Activated CD8-positive, alpha-beta memory T cell treated with anti-CD3 and anti-CD28 coated beads, Interleukin-2, amount 50 U/mL, for 24 hours (primary cell): Measurements from ENCODE around the gene ELOVL3.
"Not testable (repeated sequence)": the region's sequence is repeated elsewhere in the genome, so short reads cannot be mapped to it uniquely, and the experiment has no call there.

Experiments used
- DNase-seq: peaks from one replicate; pipeline ENCODE4 v3.0.0-alpha.2; 2020; ENCODE audit errors: extremely low read depth

Gene ELOVL3

DNA sequence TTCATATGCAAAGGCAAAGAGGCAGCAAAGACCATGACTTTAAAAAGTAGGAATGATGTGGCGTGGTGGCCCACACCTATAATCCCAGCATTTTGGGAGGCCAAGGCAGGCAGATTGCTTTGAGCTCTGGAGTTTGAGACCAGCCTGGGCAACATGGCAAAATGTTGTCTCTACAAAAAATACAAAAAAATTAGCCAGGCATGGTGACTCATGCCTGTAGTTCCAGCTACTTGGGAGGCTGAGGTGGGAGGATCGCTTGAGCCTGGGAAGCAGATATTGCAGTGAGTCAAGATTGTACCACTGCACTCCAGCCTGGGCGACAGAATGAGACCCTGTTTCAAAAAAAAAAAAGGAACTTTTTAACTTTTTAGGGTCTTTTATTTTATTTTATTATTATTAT is 26.4 kb downstream of the ELOVL3 start:
- not testable (repeated sequence) for DNase-seq

DNA sequence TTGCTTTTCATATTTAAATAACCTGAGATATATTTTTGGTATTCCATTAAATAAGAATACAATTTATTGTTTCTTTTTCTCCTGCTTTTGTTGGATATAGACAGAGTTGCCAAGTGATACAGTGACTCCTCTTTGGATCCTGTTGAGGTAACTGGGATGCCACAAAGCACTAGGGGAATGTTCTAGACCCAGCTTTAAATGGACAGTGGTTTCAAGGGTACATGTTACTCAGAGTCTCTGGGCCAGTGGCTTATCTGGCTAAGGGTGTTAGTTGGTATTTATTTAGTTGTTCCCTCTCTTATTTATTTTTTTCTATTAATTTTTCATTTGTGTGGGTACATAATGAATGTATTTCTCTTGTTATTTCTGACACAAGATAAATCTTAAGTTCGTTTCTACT is 28.3 kb downstream of the ELOVL3 start:
- no peak for DNase-seq

DNA sequence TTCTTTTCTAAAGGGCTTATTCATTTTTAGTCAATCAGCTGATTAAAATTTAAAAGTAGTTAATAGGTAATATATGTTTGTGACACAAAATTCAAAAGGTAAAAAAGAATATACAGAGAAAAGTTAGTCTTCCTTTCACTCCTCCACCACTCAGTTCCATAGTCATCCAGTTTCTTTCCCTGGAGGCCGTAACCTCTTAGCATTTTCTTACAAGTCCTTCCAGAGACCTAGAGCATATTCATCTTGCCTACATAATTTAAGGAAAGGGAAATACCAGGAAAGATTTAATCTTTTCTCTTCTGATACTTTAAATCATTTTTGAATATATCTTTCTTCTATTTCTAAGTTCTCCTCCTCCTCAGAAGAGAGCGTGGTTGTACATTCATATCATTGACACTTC is 29.3 kb downstream of the ELOVL3 start:
- DNase-seq = no peak

DNA sequence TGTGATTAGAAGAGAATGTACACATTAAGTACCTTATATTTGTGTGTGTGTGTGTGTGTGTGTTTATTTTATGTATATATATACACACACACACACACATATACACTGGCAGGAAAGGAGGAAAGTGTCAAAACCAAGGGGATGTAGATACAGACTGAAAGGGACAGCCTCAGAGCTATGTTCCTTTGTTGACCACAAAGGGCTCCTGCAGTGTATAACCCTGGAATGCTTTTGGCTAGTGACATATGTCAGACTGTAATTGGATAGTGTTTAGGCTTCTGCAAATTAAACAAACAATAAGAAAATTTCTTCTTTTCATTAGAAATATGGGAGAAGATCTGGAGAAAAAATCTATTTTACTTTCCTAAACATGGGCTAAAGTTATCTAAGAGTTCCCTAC is 35.1 kb downstream of the ELOVL3 start:
- DNase-seq = no peak

DNA sequence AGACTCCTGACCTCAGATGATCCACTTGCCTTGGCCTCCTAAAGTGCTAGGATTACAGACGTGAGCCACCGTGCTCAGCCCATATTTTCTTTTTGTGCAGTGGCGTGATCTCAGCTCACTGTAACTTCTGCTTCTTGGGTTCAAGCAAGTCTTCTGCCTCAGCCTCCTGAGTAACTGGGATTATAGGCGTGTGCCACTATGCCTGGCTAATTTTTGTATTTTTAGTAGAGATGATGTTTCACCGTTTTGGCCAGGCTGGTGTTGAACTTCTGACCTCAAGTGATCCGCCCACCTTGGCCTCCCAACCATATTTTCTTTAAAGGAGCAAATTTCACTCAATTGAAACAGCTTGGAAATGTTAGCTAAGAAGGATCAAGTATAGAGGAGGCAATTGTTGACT is 35.7 kb downstream of the ELOVL3 start:
- no peak for DNase-seq

DNA sequence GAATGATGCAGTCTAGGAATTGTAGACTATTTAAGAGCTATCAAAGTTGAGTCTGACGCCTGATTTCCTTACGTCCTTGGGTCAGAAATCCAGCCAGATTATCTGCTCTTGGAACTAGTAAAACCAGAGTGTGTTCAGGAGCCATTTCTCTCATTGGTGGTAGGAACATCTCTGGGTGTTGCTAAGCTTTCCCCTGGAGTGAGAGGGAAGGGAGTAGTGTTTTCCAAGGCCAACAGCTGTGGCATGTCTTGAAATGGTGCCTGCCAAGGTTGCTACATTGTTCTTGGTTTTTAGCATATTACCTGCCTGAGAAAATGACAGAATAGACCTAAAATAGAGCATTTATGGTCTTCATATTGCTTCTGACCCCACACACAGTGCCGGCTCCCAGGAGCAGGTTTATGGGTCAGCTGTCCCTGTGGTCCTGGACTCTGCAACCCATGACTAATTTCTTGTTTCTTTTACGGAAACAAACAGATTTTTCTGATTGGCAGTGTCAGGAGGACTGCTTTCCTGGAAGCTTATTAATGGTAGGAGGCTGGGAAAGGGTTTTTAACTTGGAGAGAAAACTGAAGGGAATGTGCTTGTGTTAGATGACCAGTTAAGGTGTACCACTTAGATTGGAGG is 36.8 kb downstream of the ELOVL3 start:
- no peak for DNase-seq

DNA sequence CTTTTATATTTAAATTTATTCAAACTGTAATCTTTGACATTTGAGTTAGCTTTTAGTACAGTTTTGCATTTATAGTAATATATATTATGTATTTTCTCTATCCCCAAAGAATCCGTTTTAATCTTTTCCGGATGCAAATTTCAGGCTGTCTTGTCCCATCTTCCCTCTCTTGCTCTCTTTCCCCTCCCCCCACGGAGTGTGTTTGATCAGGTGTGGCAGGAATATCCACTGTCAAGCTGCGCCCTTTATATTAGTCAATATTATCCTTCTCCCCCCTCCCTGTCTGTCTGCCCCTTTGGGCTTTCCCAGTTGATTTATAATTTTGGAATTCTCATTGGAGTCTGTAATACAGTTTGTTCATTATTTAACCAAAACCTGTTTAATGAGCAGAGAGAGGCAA is 38.3 kb downstream of the ELOVL3 start:
- no peak for DNase-seq

DNA sequence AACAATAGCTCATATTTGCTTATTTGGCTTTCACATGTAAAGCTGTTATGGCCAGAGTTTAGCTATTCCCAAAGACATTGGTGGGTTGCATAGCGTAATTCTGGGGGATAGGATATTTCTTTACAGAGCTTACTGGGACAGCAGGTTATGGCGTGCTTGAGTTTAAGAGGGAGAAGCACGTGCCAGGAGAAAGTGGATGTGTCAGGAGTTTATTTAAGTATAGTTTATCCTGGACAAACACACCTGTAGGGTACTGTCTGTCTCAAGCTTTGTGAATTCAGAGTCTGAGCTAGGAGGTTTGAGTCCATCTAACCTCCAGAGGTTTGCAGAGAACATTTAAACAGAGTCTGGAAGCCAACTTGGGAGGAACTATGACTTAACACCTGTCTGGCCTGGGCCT is 40.6 kb downstream of the ELOVL3 start:
- DNase-seq = no peak

DNA sequence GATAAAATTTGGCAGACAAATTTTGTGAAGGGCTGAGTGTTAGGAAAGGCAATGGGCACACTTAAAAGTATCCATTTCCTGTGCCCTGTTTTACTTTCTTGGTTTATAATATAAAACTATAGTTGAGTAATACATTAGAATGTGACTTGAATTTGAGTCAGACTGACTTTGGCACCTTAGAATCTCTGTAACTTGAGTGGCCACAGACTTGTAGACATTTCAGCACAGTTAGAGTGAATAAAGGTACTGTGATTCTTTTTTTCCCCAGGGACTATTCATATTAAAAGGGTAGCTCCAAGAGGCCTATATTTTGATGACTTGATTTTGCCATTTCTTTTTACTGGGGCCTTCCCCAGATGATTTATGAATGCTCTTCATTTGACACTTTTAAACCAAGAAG is 41.6 kb downstream of the ELOVL3 start:
- no peak for DNase-seq

DNA sequence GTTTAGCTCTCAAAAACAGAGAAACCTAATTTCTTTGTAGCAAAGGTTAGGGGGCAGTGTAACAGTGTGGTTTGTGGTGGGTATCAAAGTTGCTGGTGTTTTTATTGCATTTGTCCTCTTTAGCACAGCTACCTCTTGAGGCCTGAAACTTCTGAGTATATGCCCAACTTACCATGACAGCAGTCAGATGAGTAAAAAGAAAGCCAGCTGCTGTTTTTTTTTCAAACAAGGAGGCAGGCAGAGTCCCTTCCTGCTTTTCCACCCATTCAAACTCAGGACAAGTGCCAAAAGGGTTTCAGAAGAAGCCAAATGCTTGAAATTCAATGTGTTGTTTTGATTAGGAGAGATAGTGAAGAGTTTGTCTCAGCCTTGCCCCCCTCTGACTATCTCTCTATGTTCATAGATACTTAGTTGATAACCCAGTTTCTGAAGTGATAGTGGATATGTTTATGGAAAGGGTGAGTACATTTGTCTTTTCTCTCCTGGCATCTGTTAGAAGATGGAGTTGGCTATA is 42.3 kb downstream of the ELOVL3 start:
- no peak for DNase-seq

DNA sequence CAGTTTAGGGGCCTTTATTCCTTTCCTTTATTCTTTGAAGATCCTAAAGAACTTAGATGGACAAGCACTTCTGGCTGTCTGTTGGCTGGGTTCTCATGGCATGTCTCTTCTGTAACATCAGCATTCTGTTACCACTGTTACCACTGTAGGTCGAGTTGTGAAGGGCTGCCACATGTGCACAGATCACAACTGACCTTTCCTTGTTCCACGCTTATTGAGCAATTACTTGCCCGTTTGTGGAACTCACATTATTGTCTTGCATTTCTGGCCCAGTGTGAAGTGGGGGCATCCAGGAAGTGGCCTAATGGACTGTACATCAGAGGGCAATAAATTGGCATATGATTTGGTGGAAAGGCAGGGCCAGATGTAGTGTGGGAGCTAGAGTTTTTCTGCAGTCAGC is 42.9 kb downstream of the ELOVL3 start:
- DNase-seq = no peak

DNA sequence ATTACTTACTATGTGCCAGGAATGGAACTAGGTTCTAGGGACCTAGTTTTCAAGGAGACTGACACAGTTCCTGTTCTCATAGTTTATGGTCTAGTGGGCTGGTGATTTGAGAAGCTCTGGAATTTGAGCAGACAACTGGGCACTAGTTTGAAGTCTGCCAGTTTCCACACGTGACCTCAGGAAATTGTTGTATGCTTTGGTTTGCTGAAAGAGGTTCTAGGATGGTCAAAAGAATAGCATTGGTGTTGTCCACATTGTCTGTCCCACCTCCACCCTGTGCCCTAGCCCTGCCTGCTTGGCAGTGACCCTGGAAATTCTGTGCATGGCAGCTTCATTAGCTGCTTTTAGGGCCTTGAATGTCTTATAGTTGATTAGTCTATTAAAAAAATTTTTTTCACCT is 48.0 kb downstream of the ELOVL3 start:
- DNase-seq = no peak

DNA sequence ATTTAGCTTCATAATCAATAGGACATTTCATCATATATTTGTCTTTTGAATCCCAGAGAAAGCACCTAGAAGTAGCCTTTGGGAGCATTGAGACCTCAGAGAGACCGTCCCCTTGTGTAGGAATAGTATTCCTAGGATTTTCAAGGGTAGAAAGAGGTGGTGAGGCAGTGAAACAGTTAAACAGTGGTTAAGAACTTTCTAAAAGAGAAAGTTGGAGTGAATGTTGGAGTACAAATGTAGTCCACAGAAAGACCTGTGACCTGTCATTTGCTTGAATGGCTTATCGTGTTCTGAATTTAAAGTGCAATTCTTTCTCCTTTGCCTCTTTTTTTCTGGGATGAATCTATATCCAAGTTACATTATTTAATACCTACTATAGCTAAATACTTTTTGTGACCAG is 49.2 kb downstream of the ELOVL3 start:
- DNase-seq = no peak

DNA sequence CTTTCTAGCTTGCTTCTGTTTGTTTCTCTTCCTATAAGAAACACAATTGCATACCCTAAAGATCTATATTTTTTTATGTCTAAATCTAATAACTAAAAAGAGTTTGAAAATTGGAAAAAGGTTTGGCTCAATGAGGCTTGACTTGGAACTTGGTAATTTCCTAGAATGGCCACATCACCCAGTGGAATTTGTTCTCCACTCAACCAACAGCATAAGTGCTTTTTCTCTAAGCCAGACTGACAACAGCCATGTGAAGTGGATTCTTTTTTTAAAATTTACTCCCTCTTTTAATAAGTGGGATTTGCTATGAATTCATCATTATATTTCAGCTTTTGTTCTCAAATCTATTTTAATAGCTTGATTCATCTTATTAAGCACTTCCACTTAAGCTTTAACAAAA is 53.0 kb downstream of the ELOVL3 start:
- no peak for DNase-seq
